GM12892 (cell line): ENCODE measurements around the gene PPM1H.

ENCODE experiments used
- DNase-seq: peaks from one replicate; pipeline ENCODE4 v3.0.0; 2011; ENCODE audit not compliant: insufficient read length
- FAIRE-seq: peaks from 2 replicates; lab custom pipeline; 2011; peaks lifted over from hg19 to GRCh38; lab: Jason Lieb, UNC
- POLR2A ChIP-seq: IDR thresholded peaks from 2 replicates; pipeline ENCODE4 v1.6.1; 2011; ENCODE audit warnings: low read depth, low read length, control low read depth
- POLR2AphosphoS5 ChIP-seq: IDR thresholded peaks from 2 replicates; pipeline ENCODE4 v1.6.1; 2011; ENCODE audit warnings: low read depth, low read length, control low read depth
- TAF1 ChIP-seq: IDR thresholded peaks from 2 replicates; pipeline ENCODE4 v1.6.1; 2011; ENCODE audit warnings: low read depth, mild to moderate bottlenecking, control low read depth, low read length, borderline replicate concordance

Gene PPM1H

DNA sequence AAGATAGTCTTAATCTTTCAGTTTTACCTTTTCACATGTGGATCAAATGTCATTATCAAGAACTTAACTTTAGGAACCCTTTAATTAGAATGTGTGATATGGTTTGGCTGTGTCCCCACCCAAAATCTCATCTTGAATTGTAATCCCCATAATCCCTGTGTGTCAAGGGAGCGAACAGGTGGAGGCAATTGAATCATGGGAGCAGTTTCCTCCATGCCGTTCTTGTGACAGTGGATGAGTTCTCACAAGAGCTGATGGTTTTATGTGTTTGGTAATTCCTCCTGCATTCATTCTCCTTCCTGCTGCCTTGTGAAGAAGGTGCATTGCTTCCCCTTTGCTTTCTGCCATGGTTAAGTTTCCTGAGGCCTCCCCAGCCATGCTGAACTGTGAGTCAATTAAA, 307.8 kb downstream of the PPM1H start:
- DNase-seq (no peak), FAIRE-seq (no peak)
- TF ChIP-seq POLR2AphosphoS5 (no peak), POLR2A (no peak), TAF1 (no peak)

DNA sequence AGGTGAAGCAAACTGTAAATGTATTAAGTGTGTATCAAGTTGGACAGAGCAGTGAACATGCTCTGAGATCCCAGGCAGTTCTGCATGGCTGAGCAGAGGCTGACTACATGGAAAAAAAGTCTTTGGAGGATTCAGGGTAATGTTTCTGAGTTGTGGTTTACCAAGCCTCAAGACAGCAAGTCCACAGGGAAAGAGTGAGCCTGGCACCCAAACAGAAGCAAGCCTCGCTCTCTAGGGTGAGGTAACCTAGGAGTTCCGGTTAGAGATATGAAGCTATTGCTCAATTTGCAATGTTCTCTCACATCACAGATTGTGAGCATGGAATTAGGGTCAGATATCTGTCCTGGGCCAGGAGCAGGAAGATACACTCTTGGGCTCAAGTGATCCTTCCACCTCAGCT, 309.7 kb downstream of the PPM1H start:
- no peak for TF ChIP-seq POLR2A
- TF ChIP-seq TAF1, result no peak
- no peak for TF ChIP-seq POLR2AphosphoS5
- FAIRE-seq (no peak), DNase-seq (no peak)

DNA sequence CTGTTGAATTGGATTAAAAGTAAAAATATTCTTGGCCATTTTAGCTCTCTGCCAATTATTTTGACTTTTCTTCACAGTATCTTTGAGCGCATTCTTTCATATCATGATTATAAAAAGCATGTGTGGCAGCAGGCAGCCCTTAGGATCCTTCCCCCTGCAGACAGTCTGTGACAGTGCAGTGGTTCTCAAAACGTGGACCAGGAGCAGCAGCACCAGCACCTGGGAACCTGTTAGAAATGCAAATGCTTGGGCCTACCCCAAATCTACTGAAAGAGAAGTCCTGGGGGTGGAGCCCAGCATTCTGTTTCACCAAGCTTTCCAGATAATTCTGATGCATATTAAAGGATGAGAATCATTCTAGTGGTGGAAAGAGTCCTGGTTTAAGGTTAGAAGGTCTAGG, 312.8 kb downstream of the PPM1H start:
- TF ChIP-seq POLR2AphosphoS5 (no peak), POLR2A (no peak), TAF1 (no peak)
- DNase-seq (no peak), FAIRE-seq (no peak)

DNA sequence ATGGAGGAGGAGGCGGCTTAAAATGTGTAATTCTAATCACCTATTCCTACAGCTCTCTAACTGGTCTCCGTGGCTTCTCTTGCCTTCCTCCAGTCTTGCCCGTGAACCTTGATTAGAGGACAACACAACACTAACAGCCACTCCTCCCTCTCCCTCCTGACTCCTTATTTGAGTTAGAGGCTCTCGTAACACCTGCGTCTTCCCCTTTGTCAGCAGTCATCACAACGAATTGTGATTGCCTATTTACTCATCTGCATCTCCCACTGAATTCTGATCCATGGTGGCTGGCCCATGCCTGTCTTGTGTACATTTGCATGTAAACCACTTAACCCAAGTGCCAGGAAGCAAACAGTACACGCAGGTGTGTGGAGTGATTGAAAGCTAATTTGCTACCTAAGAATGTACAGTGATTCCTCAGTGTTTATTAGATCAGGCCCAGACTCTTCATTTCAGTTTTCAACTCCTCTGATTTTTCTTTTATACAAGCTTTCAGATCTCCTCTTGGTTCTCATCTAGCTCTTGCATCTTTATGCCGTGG, 313.8 kb downstream of the PPM1H start:
- DNase-seq (no peak), FAIRE-seq (no peak)
- no peak for TF ChIP-seq POLR2AphosphoS5
- TF ChIP-seq TAF1, result no peak
- TF ChIP-seq POLR2A, result no peak

DNA sequence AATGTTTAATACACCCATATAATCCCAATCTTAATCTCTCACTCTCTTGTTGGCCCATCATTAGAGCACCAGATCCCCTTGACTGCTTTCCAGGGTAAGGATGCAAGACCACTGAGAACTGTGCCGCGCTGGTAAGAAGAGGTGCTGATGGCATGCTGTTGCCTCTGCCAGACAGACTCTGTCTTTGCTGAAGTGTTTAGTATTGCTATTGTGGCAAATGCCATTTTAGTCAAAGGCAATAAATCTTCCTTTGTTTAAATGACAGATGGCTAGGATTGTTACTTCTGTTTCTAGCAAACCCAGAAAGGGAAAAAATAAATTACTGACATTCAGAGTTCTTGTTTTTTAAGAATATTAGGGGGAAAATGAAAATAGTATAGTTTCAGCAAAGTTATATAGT, 316.0 kb downstream of the PPM1H start:
- FAIRE-seq (no peak), DNase-seq (no peak)
- TF ChIP-seq TAF1 (no peak), POLR2AphosphoS5 (no peak), POLR2A (no peak)

DNA sequence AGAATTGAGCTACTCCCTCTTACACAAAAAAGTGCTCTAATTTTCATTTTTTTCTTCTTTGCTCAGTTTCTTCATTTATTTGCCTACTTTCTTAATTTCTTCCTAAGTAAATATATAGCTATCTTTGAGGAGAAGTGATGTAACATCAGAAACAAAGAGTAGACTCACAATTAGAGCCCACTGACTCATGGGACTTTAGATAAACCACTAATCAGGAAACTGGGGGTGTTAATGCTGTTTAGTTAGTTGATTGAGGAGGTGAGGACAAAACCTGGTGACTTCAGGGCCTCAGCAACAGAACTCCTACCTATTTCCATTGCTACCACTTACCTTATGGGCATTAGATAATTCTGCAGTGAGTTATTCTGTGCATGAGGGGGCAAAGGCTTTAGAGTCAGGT, 316.6 kb downstream of the PPM1H start:
- TF ChIP-seq POLR2A (no peak), TAF1 (no peak), POLR2AphosphoS5 (no peak)
- DNase-seq, result no peak
- FAIRE-seq, result no peak

DNA sequence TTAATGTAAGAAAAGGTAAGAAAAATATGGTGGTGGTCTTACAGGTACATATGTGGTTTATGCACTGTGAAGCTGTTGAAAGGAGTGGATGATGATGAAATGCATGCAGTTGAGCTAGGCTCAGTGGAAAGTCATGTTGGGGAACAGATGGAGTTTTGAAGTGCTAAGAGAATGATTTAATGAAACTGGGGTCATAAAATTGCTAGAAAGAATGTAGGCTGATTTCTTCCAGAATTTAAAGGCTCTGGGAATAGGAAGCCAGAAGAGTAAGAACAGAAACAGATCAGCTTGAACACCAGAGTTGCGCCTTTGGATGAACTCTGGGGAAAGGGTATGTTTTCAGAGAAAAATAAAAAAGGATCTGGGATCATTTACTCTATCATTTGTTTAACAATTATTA, 321.9 kb downstream of the PPM1H start:
- no peak for FAIRE-seq
- DNase-seq, result no peak
- TF ChIP-seq POLR2A (no peak), TAF1 (no peak)

DNA sequence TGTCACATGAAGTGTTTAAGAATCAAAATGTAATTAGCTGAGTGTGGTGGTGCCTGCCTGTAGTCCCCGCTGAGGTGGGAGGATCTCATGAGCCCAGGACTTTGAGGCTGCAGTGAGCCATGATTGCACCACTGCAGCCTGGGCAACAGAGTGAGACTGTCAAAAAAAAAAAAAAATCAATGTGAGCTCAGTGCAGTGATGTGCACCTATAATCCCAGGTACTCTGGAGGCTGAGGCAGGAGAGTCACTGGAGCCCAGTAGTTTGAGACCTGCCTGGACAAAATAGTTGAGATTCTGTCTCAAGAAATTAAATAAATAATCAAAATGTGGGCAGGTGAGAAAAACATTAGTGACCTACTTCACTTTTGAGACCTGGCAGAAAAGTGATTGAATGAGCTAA, 328.3 kb downstream of the PPM1H start:
- DNase-seq, result no peak
- no peak for FAIRE-seq
- TF ChIP-seq POLR2AphosphoS5 (no peak), TAF1 (no peak), POLR2A (no peak)

DNA sequence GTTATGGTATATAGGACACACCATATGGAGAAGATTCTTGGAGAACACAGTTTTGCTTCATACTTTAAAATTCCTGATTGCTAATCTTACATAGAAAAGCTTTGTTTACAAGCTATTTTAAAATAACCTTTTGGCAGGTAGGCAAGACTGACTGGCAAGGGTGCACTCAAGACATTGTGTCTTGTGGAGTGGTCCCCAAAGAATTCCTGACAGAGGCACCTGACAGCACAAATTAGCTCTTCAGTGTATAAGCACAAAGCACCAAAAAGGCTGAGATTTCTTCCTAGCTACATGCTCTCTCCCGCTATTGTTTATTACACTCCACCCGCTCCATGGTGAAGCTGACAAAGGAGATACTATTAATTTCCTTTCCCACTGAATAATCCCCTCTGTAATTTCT, 329.0 kb downstream of the PPM1H start:
- FAIRE-seq (no peak), DNase-seq (no peak)
- no peak for TF ChIP-seq TAF1
- TF ChIP-seq POLR2A, result no peak; the same call in 1 of the 2 replicates
- no peak; the same call in 1 of the 2 replicates for TF ChIP-seq POLR2AphosphoS5

DNA sequence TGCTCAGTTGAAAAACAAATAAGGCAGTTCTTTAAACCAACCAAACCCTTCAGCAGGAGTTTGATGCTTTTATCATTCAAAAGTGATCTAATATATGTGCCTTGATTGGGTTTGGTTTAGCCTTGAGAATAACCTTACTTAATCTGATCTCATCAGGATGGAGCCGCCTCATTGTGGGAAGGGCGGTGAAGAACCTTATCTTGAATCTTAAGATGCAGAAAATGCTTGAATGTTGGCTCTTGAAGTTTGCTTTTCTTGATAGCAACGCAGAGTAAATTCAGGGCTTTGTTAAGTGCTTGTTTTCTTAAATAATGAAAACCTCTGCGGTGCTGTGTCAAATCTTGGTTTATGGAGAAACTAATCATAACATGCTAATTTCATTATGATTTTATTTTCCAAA, 330.1 kb downstream of the PPM1H start:
- FAIRE-seq (peak; percentile 17), DNase-seq (no peak)

DNA sequence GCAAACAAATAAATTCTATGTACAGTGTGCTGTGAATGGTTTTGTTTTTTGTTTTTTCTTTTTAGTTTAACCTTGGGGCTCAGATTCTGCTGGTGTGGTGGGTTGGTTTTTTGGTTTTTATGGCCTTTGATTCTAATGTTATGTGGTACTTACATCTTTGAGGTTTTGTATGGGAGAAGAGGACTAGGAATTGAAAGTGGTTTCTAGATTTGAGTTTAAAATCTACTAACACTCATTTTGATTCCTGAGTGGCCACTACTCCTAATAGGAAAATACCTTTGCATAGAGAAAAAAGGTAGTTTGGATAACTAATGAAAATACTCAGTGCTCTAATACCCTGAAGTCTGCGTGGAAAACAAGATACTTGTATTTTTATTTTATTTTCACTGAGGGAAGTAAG, 330.6 kb downstream of the PPM1H start:
- TF ChIP-seq POLR2AphosphoS5 (no peak), POLR2A (no peak; the same call in 1 of the 2 replicates), TAF1 (no peak)
- DNase-seq (no peak), FAIRE-seq (no peak)

More for the DNA sequence above, 330.1 kb downstream of the PPM1H start:
- TF ChIP-seq TAF1, result no peak
- no peak for TF ChIP-seq POLR2AphosphoS5
- no peak for TF ChIP-seq POLR2A

DNA sequence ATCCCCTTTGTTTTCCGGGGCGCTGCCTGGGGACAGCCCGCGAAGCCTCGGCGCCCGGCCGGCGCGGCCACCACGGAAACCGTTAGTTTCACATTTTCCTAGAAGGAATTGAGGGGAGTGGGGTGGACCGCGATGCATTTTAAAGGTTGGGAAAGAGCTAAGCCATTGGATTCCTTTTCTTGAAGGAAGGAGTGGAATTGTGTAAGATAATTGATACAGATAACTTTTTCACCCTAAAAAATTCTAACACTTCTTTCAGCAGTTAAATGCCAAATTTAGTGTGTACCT, 331.2 kb downstream of the PPM1H start:
- DNase-seq (no peak), FAIRE-seq (no peak)
- TF ChIP-seq POLR2AphosphoS5, result no peak
- no peak for TF ChIP-seq POLR2A
- no peak for TF ChIP-seq TAF1

DNA sequence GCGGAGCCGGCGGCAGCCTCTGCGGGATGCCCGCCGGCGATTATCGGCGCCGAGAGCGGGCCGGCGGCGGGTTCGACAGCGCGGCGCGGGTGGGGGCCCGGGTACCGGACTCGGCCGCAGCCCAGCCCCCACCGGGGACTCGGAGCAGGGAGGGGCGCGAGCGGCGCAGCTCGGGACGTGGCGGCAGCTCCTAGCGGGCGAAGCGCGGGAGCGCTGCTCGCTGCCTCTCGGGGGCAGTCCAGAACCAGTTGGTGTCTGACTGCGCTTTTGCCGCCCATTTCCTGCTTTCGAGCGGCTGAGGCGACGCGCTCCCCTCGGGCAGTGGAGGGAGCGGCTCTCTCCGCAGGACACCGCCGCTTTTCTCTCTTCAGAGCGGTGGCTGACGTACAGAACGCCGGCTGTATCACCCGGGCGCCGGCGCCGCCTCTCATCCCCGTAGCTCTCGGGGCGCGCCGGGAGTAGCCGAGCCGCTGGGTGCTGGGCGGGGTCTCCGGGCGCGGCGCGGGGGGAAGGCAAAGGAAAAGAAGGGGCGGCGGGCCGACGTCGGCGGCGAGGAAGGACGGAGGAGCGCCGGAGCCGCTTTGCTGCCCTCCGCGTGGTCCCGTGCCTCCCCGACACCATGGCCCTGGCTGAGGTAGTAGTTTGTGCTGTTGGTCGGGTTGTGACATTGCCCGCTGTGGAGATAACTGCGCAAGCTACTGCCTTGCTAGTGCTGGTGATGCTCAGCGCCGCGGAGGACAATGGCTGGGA, 331.7 kb downstream of the PPM1H start:
- FAIRE-seq, result no peak
- peak; percentile 95 for TF ChIP-seq POLR2AphosphoS5
- TF ChIP-seq TAF1, result peak; percentile 65; the same call in 1 of the 2 replicates
- TF ChIP-seq POLR2A, result peak; percentile 93
- DNase-seq, result peak; percentile 66
